Measurements from ENCODE around the gene C17orf50. TPM values are rescaled to one million over a fixed set of nuclear protein-coding genes. Genes with fewer than 3 reads are reported as not detected.

Gene C17orf50
- polyA plus RNA-seq, 2 of the 4 experiments (the other 2 are of a cell fraction) = 0.19 to 0.22 TPM

DNA sequence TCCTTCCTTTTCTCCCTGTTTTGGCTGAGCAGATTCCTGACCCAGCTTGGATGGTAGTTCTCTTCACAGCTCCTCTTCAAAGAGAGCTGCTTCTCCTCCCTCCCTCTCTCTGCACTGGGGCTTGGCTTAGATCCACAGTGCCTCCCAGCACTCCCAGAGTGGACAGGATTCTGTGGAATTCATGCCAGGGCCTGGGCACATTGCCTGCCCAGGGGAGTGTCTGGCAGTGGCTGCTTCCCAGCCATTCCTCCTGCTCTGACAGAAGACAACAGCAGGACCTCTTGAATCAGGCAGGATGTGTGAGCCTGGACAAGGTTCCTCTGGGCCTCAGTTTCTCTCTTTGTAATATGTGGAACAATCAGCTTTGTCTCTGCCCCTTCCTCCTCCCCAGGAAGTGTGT, 39.3 kb downstream of the C17orf50 start:
- H3K9me3 ChIP-seq = no peaks in the 10 kb centered on the region
- peak in 1 of 2 experiments; percentile 15; a peak in 2 of 6 replicates for ATAC-seq
- H3K4me2 ChIP-seq = peak overlapping the region; percentile 25; the same call in 2 of the 3 replicates
- no peak overlapping the region for H3K4me3 ChIP-seq
- TF ChIP-seq MYC (IDR thresholded peaks at IDR 0.05; ENCODE audit: borderline replicate concordance, low read length) (no peak), FOSB (CRISPR knock-in tag; IDR thresholded peaks at IDR 0.05) (no peak), HOXB5 (CRISPR knock-in tag; IDR thresholded peaks at IDR 0.05) (no peak), PBX3 (IDR thresholded peaks at IDR 0.05) (no peak), MAFK (IDR thresholded peaks at IDR 0.05; ENCODE audit: partially characterized antibody) (no peak), MAZ (IDR thresholded peaks at IDR 0.05; ENCODE audit: borderline replicate concordance, low read depth, low read length) (no peak), NR3C1 (IDR thresholded peaks at IDR 0.05) (no peak), RNF2 (IDR thresholded peaks at IDR 0.05; ENCODE audit: borderline replicate concordance, low read depth) (no peak), EHMT2 (IDR thresholded peaks at IDR 0.05; ENCODE audit: low read depth) (no peak)
- H3K27ac ChIP-seq = peak overlapping the region; percentile 37 to 43; a peak in 4 of 6 replicates
- peak; percentile 46 to 50 for DNase-seq (ENCODE audit: low read depth in 1 of 2, low spot score in 1 of 2)
- no peak for FAIRE-seq
- POLR2A ChIA-PET = interaction anchor here (0.6 to 3.5 kb wide), 4 partner anchors 10 to 36 kb away, joined by 3 to 20 read pairs (median 4); partner anchors contain the start of gene TAF15
- peaks cover 18% of the 10 kb centered on the region for H3K4me1 ChIP-seq
- CTCF ChIA-PET = interaction anchor here (1.1 to 30.3 kb wide), 3 partner anchors 7 to 33 kb away, joined by 4 to 2039 read pairs (median 170); partner anchors contain the start of genes C17orf50, GAS2L2 and TAF15

- ATAC-seq (no peak), DNase-seq (ENCODE audit: low read depth in 1 of 2, low spot score in 1 of 2) (no peak), FAIRE-seq (no peak)
- ChIA-PET POLR2A (no interaction called here), CTCF (interaction anchor here (30.3 kb wide), 1 partner anchor 33 kb away, joined by 2039 read pairs; the partner anchor contains the start of genes C17orf50 and GAS2L2)
- 88% methylated on average over 9 of the region's 9 CpGs for WGBS (ENCODE audit: missing lambda C conversion rate)
- H3K4me2 ChIP-seq = no peak overlapping the region
- H3K4me3 ChIP-seq = no peak overlapping the region
- H3K9me3 ChIP-seq = no peaks in the 10 kb centered on the region
- TF ChIP-seq REST (IDR thresholded peaks at IDR 0.05) (no peak), MYC (IDR thresholded peaks at IDR 0.05; ENCODE audit: borderline replicate concordance, low read length) (no peak), MAFK (IDR thresholded peaks at IDR 0.05; ENCODE audit: partially characterized antibody) (no peak), KDM5A (IDR thresholded peaks at IDR 0.05) (no peak), ATOH8 (CRISPR knock-in tag; IDR thresholded peaks at IDR 0.05; ENCODE audit: low read depth) (no peak)
- TF ChIP-seq, protein P1, sequence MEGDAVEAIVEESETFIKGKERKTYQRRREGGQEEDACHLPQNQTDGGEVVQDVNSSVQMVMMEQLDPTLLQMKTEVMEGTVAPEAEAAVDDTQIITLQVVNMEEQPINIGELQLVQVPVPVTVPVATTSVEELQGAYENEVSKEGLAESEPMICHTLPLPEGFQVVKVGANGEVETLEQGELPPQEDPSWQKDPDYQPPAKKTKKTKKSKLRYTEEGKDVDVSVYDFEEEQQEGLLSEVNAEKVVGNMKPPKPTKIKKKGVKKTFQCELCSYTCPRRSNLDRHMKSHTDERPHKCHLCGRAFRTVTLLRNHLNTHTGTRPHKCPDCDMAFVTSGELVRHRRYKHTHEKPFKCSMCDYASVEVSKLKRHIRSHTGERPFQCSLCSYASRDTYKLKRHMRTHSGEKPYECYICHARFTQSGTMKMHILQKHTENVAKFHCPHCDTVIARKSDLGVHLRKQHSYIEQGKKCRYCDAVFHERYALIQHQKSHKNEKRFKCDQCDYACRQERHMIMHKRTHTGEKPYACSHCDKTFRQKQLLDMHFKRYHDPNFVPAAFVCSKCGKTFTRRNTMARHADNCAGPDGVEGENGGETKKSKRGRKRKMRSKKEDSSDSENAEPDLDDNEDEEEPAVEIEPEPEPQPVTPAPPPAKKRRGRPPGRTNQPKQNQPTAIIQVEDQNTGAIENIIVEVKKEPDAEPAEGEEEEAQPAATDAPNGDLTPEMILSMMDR (IDR thresholded peaks at IDR 0.05) = no peak
- peaks cover 18% of the 10 kb centered on the region for H3K4me1 ChIP-seq
- H3K27ac ChIP-seq = 0 out of 6 replicates have a peak overlapping the region, but pooled peaks of 1 of the 2 experiments have one; percentile 23
Observed at GRCh38 chr17:35801583-35802224, 41.0 kb downstream of the C17orf50 start.

All from A549 (cell line).